Neural cell (in vitro differentiated cells): ENCODE results near the gene ASS1. TPM values are rescaled to one million over a fixed set of nuclear protein-coding genes. Genes with fewer than 3 reads are reported as not detected.

Experiments
- H2AFZ ChIP-seq: fragments of 200-600, 300-800 bp; sonication (generic), shearing (Covaris generic); 2 replicates; pipeline ENCODE4 v1.6.0; 2014; ENCODE audit warnings: low read depth, mild to moderate bottlenecking, antibody characterized with exemption, low read length, moderate library complexity
- H3F3A ChIP-seq: fragments of 200-600 bp; shearing (Covaris generic); 2 replicates; pipeline ENCODE4 v1.6.1; 2016; ENCODE audit warnings: mild to moderate bottlenecking, moderate library complexity, mixed read lengths, antibody characterized with exemption, low read length; ENCODE audit not compliant: insufficient read depth, poor library complexity, severe bottlenecking
- H3K27ac ChIP-seq: fragments of 200-600, 300-800 bp; sonication (generic), shearing (Covaris generic); 2 replicates; pipeline ENCODE4 v1.5.1; 2014; ENCODE audit warnings: mild to moderate bottlenecking, low read length, moderate library complexity
- H3K27me3 ChIP-seq: fragments of 300-800, 200-600 bp; sonication (generic), shearing (Covaris generic); 2 replicates; pipeline ENCODE4 v1.6.0; 2014; ENCODE audit warnings: mild to moderate bottlenecking, low read depth, low read length, moderate library complexity; ENCODE audit not compliant: insufficient read depth
- H3K36me3 ChIP-seq: fragments of 300-800, 200-600 bp; sonication (generic), shearing (Covaris generic); 2 replicates; pipeline ENCODE4 v1.5.1; 2014; ENCODE audit warnings: mild to moderate bottlenecking, antibody characterized with exemption, low read length, moderate library complexity; ENCODE audit not compliant: insufficient read depth
- H3K4me2 ChIP-seq: fragments of 300-800, 200-600 bp; sonication (generic), shearing (Covaris generic); 2 replicates; pipeline ENCODE4 v1.6.0; 2014; ENCODE audit warnings: mild to moderate bottlenecking, low read length
- H3K4me3 ChIP-seq: fragments of 300-800, 200-600 bp; sonication (generic), shearing (Covaris generic); 2 replicates; pipeline ENCODE4 v1.5.1; 2014; ENCODE audit warnings: mild to moderate bottlenecking, low read length, moderate library complexity
- H3K79me2 ChIP-seq: fragments of 200-600 bp; shearing (Covaris generic); replicated peaks from 2 replicates; pipeline ENCODE4 v1.6.0; 2014; ENCODE audit warnings: mild to moderate bottlenecking, low read length, moderate library complexity; ENCODE audit not compliant: insufficient read depth
- H3K9ac ChIP-seq: fragments of 300-800, 200-600 bp; sonication (generic), shearing (Covaris generic); 2 replicates; pipeline ENCODE4 v1.6.1; 2016; ENCODE audit warnings: mild to moderate bottlenecking, low read length, mixed read lengths
- H3K9me2 ChIP-seq: fragments of 200-600 bp; shearing (Covaris generic); 2 replicates; pipeline ENCODE4 v1.6.1; 2016; ENCODE audit warnings: mild to moderate bottlenecking, low read length, mixed read lengths; ENCODE audit not compliant: insufficient read depth
- H3K9me3 ChIP-seq: fragments of 200-600, 300-800 bp; sonication (generic), shearing (Covaris generic); 2 replicates; pipeline ENCODE4 v1.6.1; 2016; ENCODE audit warnings: mild to moderate bottlenecking, mixed run types, low read length, moderate library complexity, mixed read lengths
- H4K20me1 ChIP-seq: fragments of 200-600 bp; shearing (Covaris generic); 2 replicates; pipeline ENCODE4 v1.6.1; 2016; ENCODE audit warnings: mild to moderate bottlenecking, mixed run types; ENCODE audit not compliant: insufficient read depth
- CTCF ChIP-seq: fragments of 450-650 bp; IDR thresholded peaks from 2 replicates; pipeline ENCODE4 v1.5.1; 2014; ENCODE audit warnings: antibody characterized with exemption, mild to moderate bottlenecking, moderate library complexity; ENCODE audit not compliant: poor library complexity, severe bottlenecking
- EP300 ChIP-seq: fragments of 450-650 bp; conservative IDR thresholded peaks from 2 replicates; pipeline ENCODE4 v1.6.1; 2014; ENCODE audit warnings: antibody characterized with exemption, mild to moderate bottlenecking, moderate library complexity; ENCODE audit not compliant: poor library complexity, severe bottlenecking
- EZH2 ChIP-seq: fragments of 200-600, 300-800 bp; shearing (Covaris generic), sonication (generic); IDR thresholded peaks from 2 replicates; pipeline ENCODE4 v1.6.1; 2014; ENCODE audit warnings: antibody characterized with exemption, low read length, borderline replicate concordance, mild to moderate bottlenecking; ENCODE audit not compliant: insufficient read depth, poor library complexity, severe bottlenecking
- MXI1 ChIP-seq: fragments of 450-650 bp; conservative IDR thresholded peaks from 2 replicates; pipeline ENCODE4 v1.6.1; 2014; ENCODE audit warnings: antibody characterized with exemption, mild to moderate bottlenecking; ENCODE audit not compliant: poor library complexity, severe bottlenecking
- POLR2AphosphoS5 ChIP-seq: IDR thresholded peaks from 2 replicates; pipeline ENCODE4 v1.6.1; 2012
- RAD21 ChIP-seq: fragments of 450-650 bp; conservative IDR thresholded peaks from 2 replicates; pipeline ENCODE4 v1.6.1; 2014; ENCODE audit warnings: antibody characterized with exemption, mild to moderate bottlenecking, moderate library complexity
- REST ChIP-seq: IDR thresholded peaks from 2 replicates; pipeline ENCODE4 v1.6.1; 2012; ENCODE audit warnings: borderline replicate concordance
- SMC3 ChIP-seq: fragments of 450-650 bp; conservative IDR thresholded peaks from 2 replicates; pipeline ENCODE4 v1.6.1; 2014; ENCODE audit warnings: antibody characterized with exemption, mild to moderate bottlenecking, moderate library complexity; ENCODE audit not compliant: poor library complexity
- TAF1 ChIP-seq: IDR thresholded peaks from 2 replicates; pipeline ENCODE4 v1.6.1; 2012; ENCODE audit warnings: low read depth
- polyA plus RNA-seq: library from polyadenylated mRNA; depleted of rRNA; stranded (reverse); fragments of >200 nt; gene quantifications from 2 replicates; pipeline ENCODE4 v1.2.3, GENCODE V29; 2014

The ASS1 gene
- polyA plus RNA-seq, 1 donor from 2014 or later: 2.6 TPM

- peaks cover 12% of the 10 kb centered on the region for H3K27me3 ChIP-seq
- H3K9ac ChIP-seq: no peak overlapping the region
- no peaks in the 10 kb centered on the region for H3K9me3 ChIP-seq
- no peaks in the 10 kb centered on the region for H4K20me1 ChIP-seq
- no peak overlapping the region for H3K27ac ChIP-seq
- no peak overlapping the region for H3K4me2 ChIP-seq
- H2AFZ ChIP-seq: no peak overlapping the region
- TF ChIP-seq RAD21 (no peak), SMC3 (no peak), MXI1 (no peak), POLR2AphosphoS5 (no peak), REST (no peak), EZH2 (no peak), EP300 (no peak), TAF1 (no peak), CTCF (no peak)
- H3F3A ChIP-seq: no peaks in the 10 kb centered on the region
- no peaks in the 10 kb centered on the region for H3K79me2 ChIP-seq
- H3K4me3 ChIP-seq: no peak overlapping the region
- no peaks in the 10 kb centered on the region for H3K9me2 ChIP-seq
- H3K36me3 ChIP-seq: no peaks in the 10 kb centered on the region
Measured at GRCh38 chr9:130473009-130473408, 28.2 kb downstream of the ASS1 start.

GRCh38 chr9:130473566-130473965 is 28.8 kb downstream of the ASS1 start:
- Histone ChIP-seq H3K9me2 (no peaks in the 10 kb centered on the region), H3K27me3 (peaks cover 13% of the 10 kb centered on the region), H2AFZ (no peak overlapping the region), H3K36me3 (no peaks in the 10 kb centered on the region), H3K4me2 (no peak overlapping the region), H4K20me1 (no peaks in the 10 kb centered on the region), H3K9me3 (no peaks in the 10 kb centered on the region), H3K4me3 (peak overlapping the region; percentile 21), H3K79me2 (no peaks in the 10 kb centered on the region), H3K9ac (no peak overlapping the region), H3K27ac (no peak overlapping the region), H3F3A (no peaks in the 10 kb centered on the region)
- TF ChIP-seq CTCF (no peak), SMC3 (no peak), MXI1 (no peak), EZH2 (no peak), RAD21 (no peak), EP300 (no peak), POLR2AphosphoS5 (no peak), TAF1 (no peak), REST (no peak)
